HS-27A (cell line): ENCODE measurements around the gene PHLDB2.

Experiments used
- DNase-seq: peaks from one replicate; pipeline ENCODE4 v3.0.0-alpha.2; 2012; ENCODE audit warnings: low read depth, missing footprints

Gene PHLDB2

DNA sequence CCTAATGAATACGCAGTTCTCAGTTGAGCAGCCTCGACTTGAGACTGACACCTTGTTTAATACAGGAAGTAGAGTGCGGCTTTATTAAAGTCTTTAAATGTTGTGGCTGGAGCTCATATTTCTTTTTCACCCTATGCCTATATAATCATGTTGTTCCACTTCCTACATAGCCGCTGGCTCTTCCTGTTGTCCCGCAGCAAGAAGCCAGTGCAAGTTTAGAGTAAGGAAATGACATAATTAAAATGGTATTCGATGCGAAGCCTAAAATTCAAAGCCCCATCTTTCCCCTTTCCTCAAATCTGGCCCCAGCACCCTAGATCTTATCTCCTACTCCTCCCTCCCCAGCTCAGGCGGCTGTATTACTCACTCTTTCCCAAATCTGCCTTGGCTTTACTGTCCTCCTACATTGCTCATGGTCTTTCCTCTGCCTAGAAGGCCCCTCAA lies 7.5 kb upstream of the PHLDB2 start:
- DNase-seq, result peak; percentile 91

DNA sequence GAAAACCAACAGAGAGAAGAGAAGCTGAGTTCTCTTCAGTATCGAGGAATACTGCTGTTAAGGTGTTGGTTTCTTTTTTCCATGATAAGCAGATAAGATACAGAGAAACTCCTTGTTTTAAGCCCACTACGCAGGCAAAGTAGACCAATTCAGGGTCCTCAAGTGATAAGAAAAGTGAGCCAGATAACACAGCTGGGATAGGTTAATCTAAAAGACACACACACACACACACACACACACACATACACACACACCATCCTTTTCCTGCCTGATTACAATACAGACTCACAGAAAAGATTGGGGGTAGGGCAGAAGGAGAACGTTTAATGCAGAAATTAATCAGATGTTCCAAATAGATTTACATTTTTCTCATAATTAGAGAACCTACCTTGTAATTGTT lies 6.5 kb upstream of the PHLDB2 start:
- DNase-seq, result no peak

DNA sequence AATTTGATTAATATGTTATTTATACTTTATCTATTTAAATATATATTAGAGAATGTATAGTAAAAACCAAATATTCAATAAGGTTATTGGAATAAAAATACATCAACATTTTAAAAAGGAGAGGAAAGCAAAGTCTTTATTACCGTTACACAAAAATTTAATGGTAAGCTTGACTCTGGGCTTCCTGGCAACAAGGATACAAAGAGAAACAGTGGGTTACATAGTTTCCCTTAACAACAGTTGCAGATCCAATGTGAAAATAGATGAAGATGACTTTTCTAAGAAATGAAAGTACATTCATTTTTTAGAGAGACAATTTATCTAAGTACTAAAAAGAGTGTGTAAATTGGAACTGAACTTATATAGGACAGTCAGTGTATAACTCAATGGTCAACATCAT lies 6.0 kb upstream of the PHLDB2 start:
- DNase-seq, result no peak

DNA sequence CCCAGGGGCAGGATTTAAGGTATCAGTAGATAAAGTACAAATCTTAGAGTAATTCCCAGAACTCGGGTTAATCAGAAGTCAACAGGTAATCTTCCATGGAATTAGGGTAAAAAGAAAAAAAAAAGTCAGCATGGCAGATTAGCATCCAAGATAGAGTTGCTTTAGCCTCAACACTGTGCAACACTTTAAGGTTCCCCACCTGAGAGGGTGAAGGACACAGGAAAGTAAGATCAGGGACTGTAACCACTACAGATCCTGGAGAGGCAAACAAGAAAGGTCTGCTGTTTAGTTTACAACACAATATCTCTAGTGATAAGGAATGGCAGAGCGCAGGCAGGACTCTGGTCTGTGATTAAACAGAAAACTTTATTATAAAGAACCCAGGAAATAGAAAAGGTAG lies 4.1 kb upstream of the PHLDB2 start:
- DNase-seq, result no peak

DNA sequence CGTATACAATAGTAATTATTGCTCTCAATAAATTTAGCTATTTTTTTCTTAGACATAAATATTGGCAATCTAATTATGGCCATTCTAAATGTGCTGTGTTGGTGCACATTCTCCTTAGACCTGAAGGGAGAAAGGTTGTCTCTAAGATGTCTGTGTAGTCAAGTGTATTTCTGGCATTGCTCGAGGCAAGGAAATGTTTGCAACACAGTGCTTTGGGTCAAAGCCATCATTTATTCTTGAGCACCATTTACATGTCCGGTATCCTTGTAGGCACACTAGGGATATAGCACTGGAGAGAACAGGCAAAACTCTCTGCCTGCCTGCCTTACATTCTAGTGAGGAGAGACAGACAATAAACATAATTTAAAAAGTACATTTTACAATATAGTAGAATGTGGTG lies 2.6 kb upstream of the PHLDB2 start:
- DNase-seq, result no peak

DNA sequence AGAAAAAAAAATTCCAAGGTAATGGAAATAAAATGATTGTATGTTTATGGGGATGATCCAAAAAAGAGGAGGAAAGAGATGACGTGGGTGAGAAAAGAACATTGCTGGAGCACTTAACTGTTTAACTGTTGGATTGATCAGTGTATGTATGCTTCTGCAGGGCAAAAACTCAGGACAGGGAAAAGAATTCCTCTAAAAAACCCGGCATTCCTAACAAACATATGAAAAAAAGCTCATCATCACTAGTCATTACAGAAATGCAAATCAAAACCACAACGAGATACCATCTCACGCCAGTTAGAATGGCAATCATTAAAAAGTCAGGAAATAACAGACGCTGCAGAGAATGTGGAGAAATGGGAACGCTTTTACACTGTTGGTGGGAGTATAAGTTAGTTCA lies 1.6 kb upstream of the PHLDB2 start:
- no peak for DNase-seq

DNA sequence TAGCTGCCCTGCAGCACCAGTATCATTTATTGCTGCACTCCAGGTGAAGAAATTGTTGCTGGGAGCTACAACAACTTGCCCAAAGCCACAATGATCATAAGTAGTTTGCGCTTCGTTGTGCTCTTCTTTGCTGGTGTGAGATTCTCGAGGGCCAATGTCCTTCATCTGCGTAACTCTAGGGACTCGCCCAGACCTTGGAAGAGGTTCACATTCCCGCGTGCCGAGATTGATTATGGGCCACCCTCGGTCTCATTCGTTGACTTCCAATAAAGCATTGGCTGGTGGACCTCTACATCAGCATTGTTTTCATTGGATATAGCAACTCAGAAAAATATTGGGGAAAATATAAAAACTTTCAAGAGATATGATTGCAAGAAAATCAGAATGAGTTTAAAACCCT lies 423 bp upstream of the PHLDB2 start:
- no peak for DNase-seq

DNA sequence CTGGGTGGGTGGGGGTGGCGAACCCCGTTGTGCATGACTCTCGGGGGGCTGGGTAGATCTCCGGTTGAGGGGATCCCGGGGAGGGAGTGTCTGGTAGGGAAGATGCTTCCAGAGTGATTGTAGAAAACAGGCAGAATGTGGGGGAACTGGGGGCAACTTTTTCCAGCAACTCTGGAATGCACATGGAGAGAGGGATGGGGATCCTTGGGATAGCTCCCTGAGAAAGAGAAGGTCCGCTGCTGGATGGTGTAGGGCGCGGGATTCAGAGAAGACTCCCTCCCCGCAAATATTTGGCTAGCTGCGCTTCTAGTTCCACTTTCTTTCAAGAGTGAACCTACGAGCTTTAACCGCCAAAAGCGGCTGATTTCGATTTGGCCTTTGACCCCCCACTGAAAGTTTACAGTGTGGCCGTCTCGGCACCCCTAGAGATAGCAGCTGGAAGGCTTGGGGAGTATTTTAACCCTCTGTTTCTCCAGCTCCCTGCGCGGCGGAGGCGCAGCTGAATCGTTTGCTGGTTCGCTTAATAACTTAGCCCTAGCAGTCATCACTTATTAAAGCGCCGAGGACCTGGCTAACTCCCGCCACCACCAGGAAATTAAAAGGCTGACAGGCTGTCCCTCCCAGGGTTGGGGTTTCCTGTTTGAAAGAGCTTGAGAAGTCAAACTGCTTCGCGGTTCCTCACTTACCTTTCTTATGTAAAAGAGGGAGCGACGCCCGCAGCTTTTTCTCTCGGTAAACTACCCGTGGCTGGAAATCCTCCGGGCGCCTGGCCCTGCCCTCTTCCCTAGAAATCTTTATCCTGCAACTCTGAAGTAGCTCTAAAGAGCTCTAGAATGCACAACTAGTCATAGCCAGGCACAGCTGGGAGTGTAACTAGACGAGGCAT lies 1.2 kb downstream of the PHLDB2 start:
- DNase-seq, result peak; percentile 91

DNA sequence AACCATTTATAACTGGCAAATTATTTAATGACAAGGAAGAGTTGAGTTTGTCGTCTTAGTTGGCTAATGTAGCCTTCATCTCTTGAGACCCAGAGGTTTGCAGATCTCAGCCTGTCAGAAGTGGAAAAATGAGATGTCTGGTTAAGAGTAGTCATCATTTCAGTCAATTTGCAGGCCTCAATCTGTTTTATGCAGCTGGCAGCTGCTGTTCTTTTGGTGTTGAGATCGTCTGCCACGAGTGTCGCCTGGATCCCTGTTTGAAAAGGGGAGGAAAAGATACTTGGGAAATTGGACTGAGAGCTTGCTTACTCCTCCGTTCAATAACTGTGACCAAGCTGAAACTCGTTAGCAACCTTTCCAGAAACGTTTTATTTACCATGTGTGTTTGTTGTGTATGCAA lies 2.3 kb downstream of the PHLDB2 start:
- DNase-seq, result no peak

DNA sequence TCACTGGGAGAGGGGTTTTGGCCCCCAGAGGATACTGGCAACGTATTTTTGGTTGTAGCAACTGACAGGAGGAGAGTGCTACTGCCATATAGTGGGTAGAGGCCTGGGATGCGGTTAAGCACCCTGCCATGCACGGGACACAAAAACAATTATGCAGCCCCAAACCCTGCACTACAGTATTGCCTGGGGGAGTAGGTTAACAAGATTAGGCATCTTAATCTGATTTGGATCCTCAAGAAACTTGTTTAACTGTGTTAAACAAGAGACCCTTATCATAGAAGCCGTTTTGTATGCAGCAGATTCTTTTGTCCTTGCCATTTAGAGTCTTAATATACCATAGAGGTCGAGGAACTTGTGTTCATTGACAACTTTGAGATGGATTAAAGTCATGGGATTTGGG lies 3.4 kb downstream of the PHLDB2 start:
- DNase-seq, result no peak

DNA sequence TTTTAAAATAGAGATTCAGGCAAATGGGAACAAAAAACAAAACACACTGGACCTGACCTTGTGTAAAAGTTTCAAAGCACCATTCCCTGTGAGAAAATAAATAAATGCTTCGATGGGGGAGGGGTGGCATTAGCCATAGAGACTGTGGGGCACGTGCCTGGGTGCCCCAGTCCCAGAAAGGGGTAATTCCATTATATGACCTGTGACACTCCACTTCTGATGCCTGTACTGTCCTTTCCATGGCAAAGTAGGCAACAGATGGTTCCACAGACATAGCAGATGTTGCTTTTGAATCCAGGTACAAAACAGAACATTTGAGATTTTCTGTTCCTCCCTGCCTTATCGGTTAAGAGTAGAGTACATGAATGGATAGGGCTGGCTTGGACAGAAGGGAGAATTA lies 3.9 kb downstream of the PHLDB2 start:
- no peak for DNase-seq

DNA sequence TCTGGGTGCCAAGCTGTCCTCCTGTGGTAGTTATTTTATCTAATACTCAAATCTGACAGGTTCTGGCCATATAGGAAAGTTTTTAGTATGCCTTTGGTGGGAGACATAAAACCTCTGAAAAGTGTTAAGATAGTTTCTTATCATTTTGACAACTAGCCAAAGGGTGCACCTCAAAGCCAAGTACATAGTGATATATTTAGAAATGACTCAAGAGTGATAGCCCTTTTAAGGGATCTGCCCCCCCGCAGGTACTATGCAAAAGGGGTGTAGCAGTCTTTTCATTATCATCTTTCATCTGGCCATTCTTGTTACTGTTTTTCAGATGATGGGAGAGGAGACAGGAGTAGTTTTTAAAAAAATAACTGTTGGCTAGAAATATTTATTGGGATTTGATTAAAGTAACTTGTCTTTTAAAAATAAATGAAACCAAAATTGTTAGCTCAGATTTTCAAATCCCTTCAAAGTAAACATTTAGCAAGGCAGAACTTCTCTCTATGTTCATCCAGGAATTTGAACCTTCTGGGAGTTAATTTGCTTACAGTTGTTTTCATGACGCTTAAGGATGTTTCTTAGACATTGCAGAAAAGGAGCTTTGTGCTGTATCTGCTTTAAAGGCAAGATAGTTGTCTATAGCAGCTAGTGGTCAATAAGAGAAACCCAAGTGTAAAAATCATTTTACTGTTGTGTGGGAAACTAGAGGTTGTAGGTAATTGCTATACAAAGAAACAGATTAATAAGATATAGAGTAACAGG lies 5.1 kb downstream of the PHLDB2 start:
- no peak for DNase-seq

DNA sequence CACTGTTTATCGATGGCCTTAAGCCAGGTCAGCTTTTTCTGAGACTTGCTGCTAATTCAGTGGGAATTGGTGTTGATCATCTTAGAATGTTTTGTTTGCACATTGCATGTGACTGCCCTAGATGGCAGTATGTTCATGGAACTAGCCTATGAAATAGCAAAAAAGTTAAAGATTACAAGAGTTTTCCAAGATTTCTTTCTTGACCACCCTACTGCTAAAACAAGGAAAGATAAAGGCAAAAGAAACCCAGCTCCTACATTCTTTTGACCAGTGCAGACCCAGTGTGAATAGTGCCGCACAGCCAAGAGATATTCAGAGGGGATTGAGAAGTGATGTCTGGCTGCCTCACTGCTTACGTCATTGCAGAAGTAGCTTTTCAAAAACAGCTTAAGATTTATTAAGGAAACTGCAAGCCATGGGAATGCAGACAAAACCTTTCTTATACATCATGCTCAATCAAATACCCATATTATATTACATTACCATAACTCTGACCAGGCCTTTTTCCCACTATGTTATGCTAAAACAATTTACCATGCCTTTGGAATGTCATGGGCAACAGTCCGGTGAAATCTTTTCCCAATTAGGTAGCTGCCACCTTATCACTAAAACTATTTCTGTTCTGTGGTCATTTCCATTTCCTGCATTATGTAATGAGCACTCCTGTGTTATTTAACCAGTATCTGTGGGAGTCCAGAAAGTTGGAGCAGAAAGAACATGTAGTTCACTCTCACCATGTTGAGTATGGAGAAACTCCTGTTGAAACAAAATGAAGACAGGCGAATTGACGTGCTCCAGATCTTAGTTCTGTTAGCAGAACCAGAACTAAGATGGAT lies 6.0 kb downstream of the PHLDB2 start:
- peak; percentile 95 for DNase-seq

DNA sequence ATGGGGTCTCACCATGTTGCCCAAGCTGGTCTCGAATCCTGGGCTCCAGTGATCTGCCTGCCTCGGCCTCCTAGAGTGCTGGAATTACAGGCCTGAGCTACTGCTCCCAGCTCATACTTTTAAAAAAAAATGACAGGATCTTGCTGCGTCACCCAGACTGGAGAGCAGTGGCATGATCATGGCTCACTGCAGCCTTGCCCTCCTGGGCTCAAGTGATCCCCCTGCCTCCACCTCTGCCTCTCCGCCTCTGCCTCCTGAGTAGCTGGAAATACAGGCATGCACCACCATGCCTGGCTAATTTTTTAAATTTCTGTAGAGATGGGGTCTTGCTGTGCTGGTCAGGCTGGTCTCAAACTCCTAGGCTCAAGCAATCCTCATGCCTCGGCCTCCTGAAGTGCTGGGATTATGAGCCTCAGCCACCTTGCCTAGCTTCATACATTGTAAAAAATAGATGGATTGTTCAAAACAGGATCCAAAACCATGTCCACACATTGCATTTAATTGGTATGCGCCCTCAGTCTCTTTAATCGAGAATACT lies 8.9 kb downstream of the PHLDB2 start:
- no peak for DNase-seq

DNA sequence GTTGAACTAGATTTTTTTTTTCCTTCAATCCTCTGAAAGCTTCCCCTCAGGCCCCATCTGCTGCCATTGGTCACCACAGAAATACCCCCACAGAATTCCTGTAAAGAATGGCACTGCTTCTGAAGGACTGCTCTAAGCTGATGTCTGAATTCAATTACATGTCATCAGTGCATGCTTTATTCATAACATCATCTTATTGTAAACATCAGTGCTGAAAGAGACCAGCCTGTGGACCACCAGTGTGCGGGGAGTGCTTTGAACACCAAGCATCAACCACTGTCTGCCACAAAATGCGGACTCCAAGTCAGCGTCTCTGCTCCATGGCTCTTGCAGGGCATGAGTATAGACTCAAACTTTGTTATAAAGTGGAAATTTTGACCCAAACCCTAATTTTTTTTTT lies 11.6 kb downstream of the PHLDB2 start:
- DNase-seq, result no peak

DNA sequence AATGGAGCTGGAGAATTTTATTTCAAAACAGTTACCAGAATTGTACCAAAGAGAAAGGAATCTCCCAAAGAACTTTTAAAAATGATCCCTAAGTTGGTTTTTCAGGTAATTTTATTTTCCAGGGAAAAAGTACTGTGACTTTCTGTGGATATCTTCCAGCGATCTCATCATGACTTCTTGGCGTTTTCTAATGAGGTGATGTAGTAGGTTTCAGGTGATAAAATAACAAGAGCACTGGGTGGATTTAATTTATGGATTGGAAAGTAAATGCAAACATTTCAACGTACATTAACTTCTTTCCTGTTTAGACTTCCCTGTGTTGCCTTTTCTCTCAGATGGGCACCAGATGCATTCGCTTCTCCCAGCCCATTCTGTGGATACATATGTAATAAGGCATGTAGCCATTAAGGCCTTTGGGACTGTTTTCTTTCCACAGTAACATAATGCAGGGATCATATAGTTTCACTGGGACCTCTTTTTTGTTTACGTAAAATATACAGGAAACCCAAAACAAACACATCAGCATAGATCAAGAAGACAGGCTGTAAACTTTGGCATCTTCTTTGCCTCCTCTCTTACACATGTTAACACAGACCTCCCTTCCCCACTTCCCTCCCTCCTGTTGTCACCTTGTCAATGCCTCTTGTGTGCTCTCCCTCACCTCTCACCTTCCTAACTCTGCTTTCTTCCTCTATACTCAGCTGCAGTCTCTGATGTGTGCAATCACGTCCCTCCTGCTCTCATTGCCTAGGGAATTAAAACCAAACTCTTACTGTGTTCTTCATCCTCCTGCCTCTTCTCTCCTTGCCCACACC lies 13.0 kb downstream of the PHLDB2 start:
- no peak for DNase-seq

DNA sequence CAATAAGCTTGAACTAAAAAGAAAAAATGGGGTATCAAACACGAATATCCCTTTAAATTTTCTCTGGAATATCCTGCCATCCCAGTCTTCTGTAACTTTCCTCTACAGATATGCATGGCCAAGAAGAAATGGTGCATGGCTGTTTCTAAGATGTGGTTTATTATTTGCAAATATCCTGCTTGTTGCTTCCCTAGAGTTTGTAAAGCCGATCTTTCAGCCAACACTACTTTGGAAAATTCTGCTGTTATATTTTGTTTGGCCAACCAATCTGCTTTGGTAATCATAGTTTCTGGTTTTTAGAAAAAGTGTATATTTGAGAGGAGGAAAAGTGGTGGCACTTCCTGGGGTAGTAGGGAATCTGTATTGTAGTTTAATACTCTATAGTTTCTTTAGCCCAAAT lies 13.9 kb downstream of the PHLDB2 start:
- no peak for DNase-seq

DNA sequence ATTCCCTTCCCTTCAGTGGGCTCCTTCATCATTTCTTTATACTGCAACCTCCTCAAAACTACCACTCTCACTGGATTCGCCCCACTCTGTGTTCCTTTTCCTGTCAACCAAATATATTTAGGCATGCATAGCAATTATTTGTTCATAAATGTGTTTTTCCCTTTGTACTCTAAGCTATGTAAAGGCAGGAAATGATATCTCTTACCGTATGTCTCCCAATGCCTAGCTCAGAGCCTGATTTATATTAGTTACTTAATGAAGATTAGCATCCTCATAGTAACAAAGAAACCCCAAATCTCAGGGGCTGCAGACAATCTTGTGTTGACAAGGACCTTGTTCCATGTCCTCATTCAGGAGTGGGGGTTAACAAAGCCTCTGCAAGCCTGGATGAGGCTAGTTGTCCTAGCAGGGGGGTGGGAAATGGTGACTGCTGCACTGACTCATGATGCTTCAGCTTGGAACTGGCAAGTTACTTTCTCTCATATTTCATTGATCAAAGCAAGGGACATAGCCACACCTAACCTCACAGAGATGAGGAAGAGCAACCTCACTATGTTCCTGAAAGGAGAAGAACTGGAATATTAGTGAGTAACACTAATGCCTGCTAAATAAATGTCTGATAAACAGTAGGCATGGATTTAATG lies 15.2 kb downstream of the PHLDB2 start:
- DNase-seq, result no peak

DNA sequence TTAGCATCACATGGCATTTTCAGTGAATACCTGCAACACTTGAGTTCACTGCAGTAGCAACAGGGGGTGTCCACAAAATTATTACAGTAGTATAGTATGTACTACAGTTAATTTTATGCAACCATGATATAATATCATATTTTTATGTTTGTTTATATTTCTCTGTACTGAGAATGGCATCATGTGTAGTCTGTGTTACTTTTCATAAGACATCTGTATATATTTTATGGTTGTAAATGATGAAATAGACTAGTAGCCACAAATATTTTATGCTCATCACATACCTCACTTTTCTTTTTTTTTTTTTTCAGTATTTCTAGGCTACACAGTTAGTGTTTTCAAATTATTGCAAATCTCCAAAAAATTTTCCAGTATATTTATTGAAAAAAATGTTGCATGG lies 22.4 kb downstream of the PHLDB2 start:
- no peak for DNase-seq

DNA sequence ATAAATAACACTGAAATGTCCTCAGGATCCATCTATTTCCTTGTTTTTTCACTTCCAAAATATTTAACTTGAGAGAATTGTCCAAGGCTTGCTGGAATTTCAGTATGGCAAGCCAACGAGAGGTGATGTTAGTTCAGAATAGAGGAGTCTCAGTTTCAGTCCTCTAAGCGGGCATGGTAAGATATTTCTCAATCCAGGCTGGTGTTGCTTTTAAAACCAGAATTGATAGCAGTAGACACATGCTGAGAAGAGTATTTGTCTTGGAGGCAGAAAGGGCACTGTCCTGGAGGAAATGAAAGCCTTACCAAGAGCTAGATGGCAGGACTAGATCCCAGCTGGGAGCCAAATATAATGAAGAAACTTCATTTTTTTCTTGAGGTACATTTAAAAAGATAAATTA lies 23.1 kb downstream of the PHLDB2 start:
- DNase-seq, result no peak

DNA sequence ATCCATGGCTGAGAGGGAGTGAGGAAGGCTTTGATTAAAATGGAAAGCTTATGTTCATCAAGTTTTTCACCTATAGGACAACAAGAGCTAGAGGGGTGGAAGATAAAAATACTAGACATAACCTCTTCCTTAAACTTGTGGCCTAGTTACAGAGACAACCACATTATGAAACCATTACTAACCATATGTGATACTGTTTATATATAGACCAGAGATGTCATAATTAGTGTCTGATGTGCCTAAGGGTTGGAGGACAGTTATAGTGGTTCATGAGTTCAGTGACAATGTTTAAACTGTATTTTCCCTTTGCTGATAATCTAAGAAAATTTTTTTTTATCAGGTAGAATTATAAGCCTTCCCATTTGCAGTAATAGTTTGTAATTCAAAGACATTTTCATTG lies 23.7 kb downstream of the PHLDB2 start:
- no peak for DNase-seq
